Stimulated activated CD4-positive, alpha-beta T cell treated with anti-CD3 and anti-CD28 coated beads, TNF-alpha, amount 100 ng/mL, for 24 hours (primary cell): ENCODE data around the gene FOXP1.
"Not testable (repeated sequence)": the region's sequence is repeated elsewhere in the genome, so short reads cannot be mapped to it uniquely, and the experiment has no call there.

Experiments used
- DNase-seq, 3 experiments: peaks; one replicate each; pipeline ENCODE4 v3.0.0-alpha.2; 2020; ENCODE audit warnings: low read depth in 3 of 3

FOXP1 gene

GRCh38 chr3:71035314-71035713, 548.2 kb downstream of the FOXP1 start:
- DNase-seq, result no peak

GRCh38 chr3:71033681-71034220, 549.8 kb downstream of the FOXP1 start:
- no peak for DNase-seq

GRCh38 chr3:71031914-71032521, 551.5 kb downstream of the FOXP1 start:
- DNase-seq, result no peak

- no peak for DNase-seq
These were observed 552.3 kb downstream of the FOXP1 start for GRCh38 chr3:71031181-71031580.

GRCh38 chr3:71030748-71031147, 552.8 kb downstream of the FOXP1 start:
- no peak for DNase-seq

GRCh38 chr3:71029770-71030169, 553.8 kb downstream of the FOXP1 start:
- no peak for DNase-seq

- DNase-seq, result no peak
These were observed 554.7 kb downstream of the FOXP1 start for GRCh38 chr3:71028802-71029201.

- DNase-seq, result no peak
These were observed 555.3 kb downstream of the FOXP1 start for GRCh38 chr3:71028184-71028583.

GRCh38 chr3:71026634-71027578, 556.6 kb downstream of the FOXP1 start:
- DNase-seq, result no peak

GRCh38 chr3:71025516-71025915, 558.0 kb downstream of the FOXP1 start:
- no peak for DNase-seq

GRCh38 chr3:71025010-71025409, 558.5 kb downstream of the FOXP1 start:
- DNase-seq, result no peak

- no peak for DNase-seq
These were observed 560.8 kb downstream of the FOXP1 start for GRCh38 chr3:71022551-71023335.

- no peak for DNase-seq
These were observed 564.7 kb downstream of the FOXP1 start for GRCh38 chr3:71018799-71019198.

GRCh38 chr3:71016178-71016845, 567.2 kb downstream of the FOXP1 start:
- DNase-seq, result no peak

- not testable (repeated sequence) for DNase-seq
These were observed 568.9 kb downstream of the FOXP1 start for GRCh38 chr3:71014616-71015015.

- no peak for DNase-seq
These were observed 570.6 kb downstream of the FOXP1 start for GRCh38 chr3:71012971-71013370.

- no peak for DNase-seq
These were observed 571.8 kb downstream of the FOXP1 start for GRCh38 chr3:71011565-71012287.

- peak; percentile 40 to 72 (median 71) for DNase-seq
These were observed 572.6 kb downstream of the FOXP1 start for GRCh38 chr3:71010726-71011455.

GRCh38 chr3:71008350-71008935, 575.1 kb downstream of the FOXP1 start:
- DNase-seq, result no peak
